ENCODE results near the gene MTUS2. TPM values are rescaled to one million over a fixed set of nuclear protein-coding genes. Genes with fewer than 3 reads are reported as not detected.
A peak's percentile ranks its signal among the peaks of the same experiment; 100 is the strongest.
"Not testable (repeated sequence)": the region's sequence is repeated elsewhere in the genome, so short reads cannot be mapped to it uniquely, and the experiment has no call there.

Gene MTUS2
- polyA plus RNA-seq, 1 donor from 2014 or later = 0.06 TPM

GRCh38 chr13:29294821-29295220, 474.7 kb downstream of the MTUS2 start:
- peaks cover 0 to 3% (median 3%) of the 10 kb centered on the region in 3 donors for H3K9me3 Mint-ChIP-seq
- H3K27me3 Mint-ChIP-seq = peaks cover 7% of the 10 kb centered on the region
- H3K4me1 Mint-ChIP-seq = no peaks in the 10 kb centered on the region
- no peak overlapping the region for H3K27ac Mint-ChIP-seq
- no peak overlapping the region for H3K4me3 Mint-ChIP-seq
- peaks cover 3% of the 10 kb centered on the region for H3K36me3 Mint-ChIP-seq

- H3K27me3 Mint-ChIP-seq = peaks cover 6% of the 10 kb centered on the region
- H3K9me3 Mint-ChIP-seq = peaks cover 7 to 21% (median 10%) of the 10 kb centered on the region in 3 donors
- H3K4me3 Mint-ChIP-seq = no peak overlapping the region
- H3K4me1 Mint-ChIP-seq = no peaks in the 10 kb centered on the region
- no peaks in the 10 kb centered on the region for H3K36me3 Mint-ChIP-seq
- no peak overlapping the region for H3K27ac Mint-ChIP-seq
These were observed 480.9 kb downstream of the MTUS2 start for GRCh38 chr13:29301027-29301426.

GRCh38 chr13:29304148-29304547, 484.0 kb downstream of the MTUS2 start:
- H3K27me3 Mint-ChIP-seq = peaks cover 6% of the 10 kb centered on the region

GRCh38 chr13:29310806-29311205, 490.7 kb downstream of the MTUS2 start:
- Mint-ChIP-seq H3K27me3 (peaks cover 5% of the 10 kb centered on the region), H3K27ac (no peak overlapping the region), H3K9me3 (peaks cover 5 to 10% (median 7%) of the 10 kb centered on the region in 3 donors), H3K4me3 (no peak overlapping the region), H3K36me3 (no peaks in the 10 kb centered on the region), H3K4me1 (no peaks in the 10 kb centered on the region)

More at GRCh38 chr13:29304148-29304547, 484.0 kb downstream of the MTUS2 start:
- H3K4me3 Mint-ChIP-seq = no peak overlapping the region
- H3K36me3 Mint-ChIP-seq = no peaks in the 10 kb centered on the region
- H3K27ac Mint-ChIP-seq = peak overlapping the region in 1 of 3 donors; percentile 32
- H3K9me3 Mint-ChIP-seq = peaks cover 8 to 31% (median 14%) of the 10 kb centered on the region in 3 donors
- no peaks in the 10 kb centered on the region for H3K4me1 Mint-ChIP-seq

GRCh38 chr13:29315847-29316246, 495.7 kb downstream of the MTUS2 start:
- no peaks in the 10 kb centered on the region for H3K9me3 Mint-ChIP-seq
- H3K4me1 Mint-ChIP-seq = no peaks in the 10 kb centered on the region
- H3K27me3 Mint-ChIP-seq = peaks cover 5% of the 10 kb centered on the region
- no peak overlapping the region for H3K4me3 Mint-ChIP-seq
- H3K27ac Mint-ChIP-seq = no peak overlapping the region
- H3K36me3 Mint-ChIP-seq = no peaks in the 10 kb centered on the region

GRCh38 chr13:29317828-29318227, 497.7 kb downstream of the MTUS2 start:
- no peak overlapping the region for H3K27ac Mint-ChIP-seq
- H3K4me1 Mint-ChIP-seq = no peaks in the 10 kb centered on the region
- peaks cover 0 to 3% (median 0%) of the 10 kb centered on the region in 3 donors for H3K9me3 Mint-ChIP-seq
- peaks cover 5% of the 10 kb centered on the region for H3K27me3 Mint-ChIP-seq
- no peak overlapping the region for H3K4me3 Mint-ChIP-seq
- H3K36me3 Mint-ChIP-seq = no peaks in the 10 kb centered on the region

GRCh38 chr13:29318741-29319140, 498.6 kb downstream of the MTUS2 start:
- H3K36me3 Mint-ChIP-seq = no peaks in the 10 kb centered on the region
- peaks cover 0 to 3% (median 0%) of the 10 kb centered on the region in 3 donors for H3K9me3 Mint-ChIP-seq
- H3K27ac Mint-ChIP-seq = peak overlapping the region in 1 of 3 donors; percentile 36
- H3K27me3 Mint-ChIP-seq = peaks cover 5% of the 10 kb centered on the region
- H3K4me3 Mint-ChIP-seq = no peak overlapping the region
- H3K4me1 Mint-ChIP-seq = no peaks in the 10 kb centered on the region

GRCh38 chr13:29319451-29319850, 499.3 kb downstream of the MTUS2 start:
- Mint-ChIP-seq H3K27ac (no peak overlapping the region), H3K4me3 (no peak overlapping the region), H3K36me3 (no peaks in the 10 kb centered on the region), H3K4me1 (no peaks in the 10 kb centered on the region), H3K27me3 (peaks cover 5% of the 10 kb centered on the region), H3K9me3 (peaks cover 0 to 3% (median 0%) of the 10 kb centered on the region in 3 donors)

GRCh38 chr13:29323954-29324353, 503.8 kb downstream of the MTUS2 start:
- Mint-ChIP-seq H3K4me1 (no peaks in the 10 kb centered on the region), H3K27me3 (peaks cover 5% of the 10 kb centered on the region), H3K4me3 (no peak overlapping the region), H3K9me3 (peaks cover 0 to 3% (median 0%) of the 10 kb centered on the region in 3 donors), H3K36me3 (peaks cover 2% of the 10 kb centered on the region), H3K27ac (no peak overlapping the region)

- Mint-ChIP-seq H3K4me3 (no peak overlapping the region), H3K4me1 (no peaks in the 10 kb centered on the region), H3K27me3 (peaks cover 5% of the 10 kb centered on the region), H3K36me3 (peaks cover 2% of the 10 kb centered on the region), H3K27ac (no peak overlapping the region), H3K9me3 (peaks cover 0 to 3% (median 0%) of the 10 kb centered on the region in 3 donors)
These were observed 504.5 kb downstream of the MTUS2 start for GRCh38 chr13:29324601-29325000.

GRCh38 chr13:29328501-29328900, 508.4 kb downstream of the MTUS2 start:
- peaks cover 1% of the 10 kb centered on the region for H3K27me3 Mint-ChIP-seq
- H3K9me3 Mint-ChIP-seq = peaks cover 0 to 4% (median 4%) of the 10 kb centered on the region in 3 donors
- no peaks in the 10 kb centered on the region for H3K4me1 Mint-ChIP-seq
- peaks cover 3% of the 10 kb centered on the region for H3K36me3 Mint-ChIP-seq
- no peak overlapping the region for H3K27ac Mint-ChIP-seq
- H3K4me3 Mint-ChIP-seq = no peak overlapping the region

- H3K36me3 Mint-ChIP-seq = peaks cover 2% of the 10 kb centered on the region
- no peak overlapping the region for H3K27ac Mint-ChIP-seq
- H3K27me3 Mint-ChIP-seq = peaks cover 2% of the 10 kb centered on the region
- H3K4me1 Mint-ChIP-seq = no peaks in the 10 kb centered on the region
- no peak overlapping the region for H3K4me3 Mint-ChIP-seq
- H3K9me3 Mint-ChIP-seq = peaks cover 4 to 9% (median 7%) of the 10 kb centered on the region in 3 donors
These were observed 516.2 kb downstream of the MTUS2 start for GRCh38 chr13:29336356-29336755.

GRCh38 chr13:29339386-29340272, 519.5 kb downstream of the MTUS2 start:
- Mint-ChIP-seq H3K36me3 (no peaks in the 10 kb centered on the region), H3K4me1 (no peaks in the 10 kb centered on the region), H3K27ac (no peak overlapping the region), H3K9me3 (peaks cover 3 to 8% (median 7%) of the 10 kb centered on the region in 3 donors), H3K4me3 (no peak overlapping the region), H3K27me3 (peaks cover 2% of the 10 kb centered on the region)

- H3K36me3 Mint-ChIP-seq, H3K9me3 Mint-ChIP-seq, H3K4me1 Mint-ChIP-seq: not testable (repeated sequence)
- H3K27ac Mint-ChIP-seq = peak overlapping the region in 1 of 3 donors; percentile 34
- peak overlapping the region in 1 of 4 donors; percentile 41 for H3K4me3 Mint-ChIP-seq
- H3K27me3 Mint-ChIP-seq = peaks cover 12% of the 10 kb centered on the region
These were observed 525.9 kb downstream of the MTUS2 start for GRCh38 chr13:29345860-29346582.

- Mint-ChIP-seq H3K27me3 (peaks cover 27% of the 10 kb centered on the region), H3K4me3 (no peak overlapping the region), H3K4me1 (no peaks in the 10 kb centered on the region), H3K27ac (no peak overlapping the region), H3K36me3 (no peaks in the 10 kb centered on the region), H3K9me3 (no peaks in the 10 kb centered on the region)
These were observed 534.9 kb downstream of the MTUS2 start for GRCh38 chr13:29355029-29355428.

Measured in IgD-negative memory B cell (primary cell).